Measurements from ENCODE around the gene PPP1CA. TPM values are rescaled to one million over a fixed set of nuclear protein-coding genes. Genes with fewer than 3 reads are reported as not detected.

Gene PPP1CA
- total RNA-seq, 3 donors from 2014 or later (not counting 1 experiment from before 2014, with no cell fraction given): 222 to 245 (median 233) TPM

- no peak for ATAC-seq
- Histone ChIP-seq H3K27me3 (ENCODE audit: control insufficient read depth, insufficient read depth, low read length) (no peaks in the 10 kb centered on the region), H3K27ac (ENCODE audit: low read length) (peak overlapping the region; percentile 86), H3K36me3 (ENCODE audit: control insufficient read depth, insufficient read depth, low read length) (peaks cover 35% of the 10 kb centered on the region), H3K4me3 (ENCODE audit: low read length) (peak overlapping the region; percentile 81), H3K9me3 (ENCODE audit: control insufficient read depth, insufficient read depth, low read length) (no peaks in the 10 kb centered on the region), H3K4me1 (ENCODE audit: control insufficient read depth, insufficient read depth, low read length) (peaks cover 74% of the 10 kb centered on the region)
- Mint-ChIP-seq H3K27me3 (ENCODE audit: low read depth in 2 of 2) (no peaks in the 10 kb centered on the region), H3K9me3 (no peaks in the 10 kb centered on the region), H3K4me1 (peaks cover 51 to 72% of the 10 kb centered on the region in 2 donors), H3K4me3 (peak overlapping the region; percentile 95), H3K27ac (peak overlapping the region; percentile 88 to 92), H3K36me3 (no peaks in the 10 kb centered on the region)
- 50% methylated on average over 25 of the region's 26 CpGs for WGBS (ENCODE audit: insufficient coverage)
- peak in 1 of 2 donors; percentile 36 for DNase-seq
- no peak for TF ChIP-seq CTCF (IDR thresholded peaks at IDR 0.05)
- intact Hi-C loops (cut with micrococcal nuclease): no loop called here
Observed at GRCh38 chr11:67435031-67435726, 33.5 kb upstream of the PPP1CA start.

- no peaks in the 10 kb centered on the region for H3K9me3 ChIP-seq (ENCODE audit: control insufficient read depth, insufficient read depth, low read length)
- no peak overlapping the region for H3K4me3 ChIP-seq (ENCODE audit: low read length)
- Mint-ChIP-seq H3K9me3 (no peaks in the 10 kb centered on the region), H3K27me3 (ENCODE audit: low read depth in 2 of 2) (no peaks in the 10 kb centered on the region), H3K36me3 (no peaks in the 10 kb centered on the region), H3K27ac (peak overlapping the region; percentile 88 to 92), H3K4me1 (peaks cover 43 to 65% of the 10 kb centered on the region in 2 donors), H3K4me3 (peak overlapping the region; percentile 78)
- peak in 1 of 3 donors; percentile 3 for ATAC-seq
- DNase-seq: peak in 1 of 2 donors; percentile 54
- 47% methylated on average over 23 of the region's 23 CpGs for WGBS (ENCODE audit: insufficient coverage)
- H3K27me3 ChIP-seq (ENCODE audit: control insufficient read depth, insufficient read depth, low read length): no peaks in the 10 kb centered on the region
- peaks cover 35% of the 10 kb centered on the region for H3K36me3 ChIP-seq (ENCODE audit: control insufficient read depth, insufficient read depth, low read length)
- peak overlapping the region; percentile 86 for H3K27ac ChIP-seq (ENCODE audit: low read length)
- peaks cover 73% of the 10 kb centered on the region for H3K4me1 ChIP-seq (ENCODE audit: control insufficient read depth, insufficient read depth, low read length)
- TF ChIP-seq CTCF (IDR thresholded peaks at IDR 0.05): no peak
- intact Hi-C loops (cut with micrococcal nuclease): no loop called here
Observed at GRCh38 chr11:67434395-67434881, 32.8 kb upstream of the PPP1CA start.

- ATAC-seq (peak; percentile 58 to 67 (median 64)), DNase-seq (peak; percentile 45 to 56)
- WGBS (ENCODE audit: insufficient coverage): 45% methylated on average over 20 of the region's 22 CpGs
- Mint-ChIP-seq H3K27me3 (ENCODE audit: low read depth in 2 of 2) (no peaks in the 10 kb centered on the region), H3K4me3 (peak overlapping the region; percentile 78), H3K27ac (peak overlapping the region; percentile 88 to 92), H3K9me3 (no peaks in the 10 kb centered on the region), H3K36me3 (no peaks in the 10 kb centered on the region), H3K4me1 (peaks cover 39 to 62% of the 10 kb centered on the region in 2 donors)
- no peak for TF ChIP-seq CTCF (IDR thresholded peaks at IDR 0.05)
- Histone ChIP-seq H3K36me3 (ENCODE audit: control insufficient read depth, insufficient read depth, low read length) (peaks cover 35% of the 10 kb centered on the region), H3K27ac (ENCODE audit: low read length) (peak overlapping the region; percentile 86), H3K9me3 (ENCODE audit: control insufficient read depth, insufficient read depth, low read length) (no peaks in the 10 kb centered on the region), H3K27me3 (ENCODE audit: control insufficient read depth, insufficient read depth, low read length) (no peaks in the 10 kb centered on the region), H3K4me3 (ENCODE audit: low read length) (no peak overlapping the region), H3K4me1 (ENCODE audit: control insufficient read depth, insufficient read depth, low read length) (peaks cover 73% of the 10 kb centered on the region)
- intact Hi-C loops (cut with micrococcal nuclease): no loop called here
Observed at GRCh38 chr11:67433536-67434394, 32.1 kb upstream of the PPP1CA start.
